ENCODE data around the gene TMEM273. TPM values are rescaled to one million over a fixed set of nuclear protein-coding genes. Genes with fewer than 3 reads are reported as not detected.

Gene TMEM273
- total RNA-seq, 4 donors from 2014 or later = 1.3 to 10.6 (median 6.8) TPM

DNA sequence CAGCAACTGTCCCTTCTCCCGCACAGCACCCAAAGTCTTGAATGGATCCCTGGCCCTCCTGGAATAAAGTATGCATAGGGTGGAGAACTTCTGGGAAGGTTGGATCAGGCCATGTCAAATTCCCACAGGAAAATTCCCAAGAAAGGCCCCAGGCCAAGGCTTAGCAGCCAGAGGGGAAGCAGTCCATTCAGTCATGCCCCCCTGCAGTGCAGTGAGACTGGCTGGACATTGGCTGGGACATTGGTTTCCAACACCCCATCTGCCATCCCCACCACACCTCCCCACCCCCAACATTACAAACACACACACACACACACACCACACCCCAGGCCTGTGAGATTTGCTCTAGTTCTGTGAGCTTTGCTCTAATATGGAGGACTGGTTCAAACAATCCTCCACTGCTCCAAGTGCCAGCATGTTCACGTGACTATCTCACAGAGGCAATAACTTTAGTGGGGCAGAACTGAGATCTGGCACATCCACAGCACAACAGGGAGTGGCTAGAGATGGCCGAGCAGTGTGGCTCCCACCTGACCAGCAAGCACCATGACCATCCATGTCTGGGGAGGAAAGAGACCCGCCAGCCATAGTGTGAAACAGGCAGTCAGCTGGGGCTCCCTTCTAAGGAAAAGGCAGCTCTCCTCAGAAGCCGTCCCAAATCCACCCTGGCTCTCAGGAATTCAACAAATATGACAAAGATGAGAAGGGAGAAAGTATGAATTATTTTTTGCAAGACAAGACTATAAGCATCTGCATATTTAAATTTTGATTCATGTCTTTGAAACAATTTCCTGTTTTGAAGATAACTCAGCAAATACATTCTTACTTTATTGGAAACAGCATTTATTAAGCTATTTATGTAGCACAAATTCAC, 47.6 kb downstream of the TMEM273 start:
- TF ChIP-seq EP300 (IDR thresholded peaks at IDR 0.05) = no peak
- TF ChIP-seq, protein P1, sequence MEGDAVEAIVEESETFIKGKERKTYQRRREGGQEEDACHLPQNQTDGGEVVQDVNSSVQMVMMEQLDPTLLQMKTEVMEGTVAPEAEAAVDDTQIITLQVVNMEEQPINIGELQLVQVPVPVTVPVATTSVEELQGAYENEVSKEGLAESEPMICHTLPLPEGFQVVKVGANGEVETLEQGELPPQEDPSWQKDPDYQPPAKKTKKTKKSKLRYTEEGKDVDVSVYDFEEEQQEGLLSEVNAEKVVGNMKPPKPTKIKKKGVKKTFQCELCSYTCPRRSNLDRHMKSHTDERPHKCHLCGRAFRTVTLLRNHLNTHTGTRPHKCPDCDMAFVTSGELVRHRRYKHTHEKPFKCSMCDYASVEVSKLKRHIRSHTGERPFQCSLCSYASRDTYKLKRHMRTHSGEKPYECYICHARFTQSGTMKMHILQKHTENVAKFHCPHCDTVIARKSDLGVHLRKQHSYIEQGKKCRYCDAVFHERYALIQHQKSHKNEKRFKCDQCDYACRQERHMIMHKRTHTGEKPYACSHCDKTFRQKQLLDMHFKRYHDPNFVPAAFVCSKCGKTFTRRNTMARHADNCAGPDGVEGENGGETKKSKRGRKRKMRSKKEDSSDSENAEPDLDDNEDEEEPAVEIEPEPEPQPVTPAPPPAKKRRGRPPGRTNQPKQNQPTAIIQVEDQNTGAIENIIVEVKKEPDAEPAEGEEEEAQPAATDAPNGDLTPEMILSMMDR (IDR thresholded peaks at IDR 0.05) = no peak
- no peak for TF ChIP-seq POLR2AphosphoS5 (IDR thresholded peaks at IDR 0.05)
- no peak for TF ChIP-seq POLR2A (IDR thresholded peaks at IDR 0.05)
- Histone ChIP-seq H3K36me3 (no peaks in the 10 kb centered on the region), H3K9me3 (no peaks in the 10 kb centered on the region), H3K27me3 (no peaks in the 10 kb centered on the region), H3K4me3 (no peak overlapping the region), H3K27ac (no peak overlapping the region), H3K4me1 (peaks cover 22% of the 10 kb centered on the region)
- WGBS = 78% methylated on average over 5 of the region's 5 CpGs
- no peak for DNase-seq (ENCODE audit: low spot score in 2 of 2)

DNA sequence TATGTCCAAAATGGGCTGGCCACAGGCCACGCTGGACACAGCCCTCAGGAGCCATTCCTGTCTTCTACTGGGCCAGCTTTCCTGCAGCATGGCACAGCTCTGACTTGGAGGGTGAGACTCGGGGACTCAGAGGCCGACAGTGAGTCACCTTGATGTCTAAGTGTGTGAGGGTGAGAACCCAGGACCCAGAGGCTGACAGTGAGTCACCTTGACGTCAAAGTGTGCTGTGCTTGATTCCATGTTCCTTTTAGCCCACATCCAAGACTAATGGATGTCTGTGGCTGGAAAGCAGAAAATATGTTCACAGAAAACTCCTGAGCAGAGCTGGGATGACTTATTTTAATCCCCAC, 48.4 kb downstream of the TMEM273 start:
- 71% methylated on average over 1 of the region's 4 CpGs for WGBS
- Histone ChIP-seq H3K27me3 (no peaks in the 10 kb centered on the region), H3K4me3 (no peak overlapping the region), H3K36me3 (no peaks in the 10 kb centered on the region), H3K9me3 (no peaks in the 10 kb centered on the region), H3K27ac (peak overlapping the region; percentile 39), H3K4me1 (peaks cover 25% of the 10 kb centered on the region)
- no peak for TF ChIP-seq EP300 (IDR thresholded peaks at IDR 0.05)
- no peak for TF ChIP-seq POLR2AphosphoS5 (IDR thresholded peaks at IDR 0.05)
- TF ChIP-seq, protein P1 (IDR thresholded peaks at IDR 0.05) = no peak
- no peak for TF ChIP-seq POLR2A (IDR thresholded peaks at IDR 0.05)
- DNase-seq (ENCODE audit: low spot score in 2 of 2) = no peak

DNA sequence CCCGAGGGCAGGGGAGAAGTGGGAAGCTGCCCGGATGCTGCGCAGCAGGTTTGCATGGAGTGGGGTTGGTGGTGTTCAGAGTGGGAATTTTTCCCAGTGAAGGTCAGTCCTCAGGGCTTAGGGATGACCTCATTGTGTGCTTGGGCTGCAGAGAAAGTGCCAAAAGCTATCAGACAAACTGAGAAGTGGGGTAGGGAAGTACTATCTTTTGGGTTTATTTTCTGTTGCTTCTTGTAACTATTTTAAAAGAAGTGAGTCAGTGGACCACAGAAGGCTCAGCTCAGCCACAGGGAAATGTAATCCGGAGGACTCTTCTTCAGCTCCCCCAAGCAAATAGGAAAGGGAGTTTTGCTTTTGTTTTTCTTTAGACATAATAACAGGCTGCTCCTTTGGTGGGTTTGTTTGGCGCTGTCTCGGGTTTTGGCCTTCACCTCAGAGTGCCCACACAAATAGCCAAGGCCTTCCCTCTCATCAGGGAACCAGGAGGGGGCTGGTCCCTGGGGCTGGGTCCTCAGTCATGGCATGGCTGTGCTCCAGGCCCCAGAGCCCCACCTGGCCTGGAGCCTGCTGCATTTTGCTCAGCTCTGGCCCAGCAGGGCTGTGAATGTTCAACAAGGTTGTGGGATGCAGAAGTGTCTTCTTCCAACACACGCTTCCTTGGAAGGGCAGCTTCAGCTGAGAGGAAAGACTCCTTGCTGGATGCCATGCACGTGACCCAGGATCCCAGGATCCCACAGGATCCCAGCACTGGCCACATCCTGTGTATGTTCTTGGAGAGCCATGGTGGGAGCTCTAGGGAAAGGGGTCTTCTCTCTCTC, 49.0 kb downstream of the TMEM273 start:
- Histone ChIP-seq H3K27me3 (no peaks in the 10 kb centered on the region), H3K36me3 (no peaks in the 10 kb centered on the region), H3K27ac (peak overlapping the region; percentile 39), H3K4me3 (no peak overlapping the region), H3K9me3 (no peaks in the 10 kb centered on the region), H3K4me1 (peaks cover 24% of the 10 kb centered on the region)
- TF ChIP-seq, protein P1 (IDR thresholded peaks at IDR 0.05) = no peak
- TF ChIP-seq POLR2A (IDR thresholded peaks at IDR 0.05) (no peak), POLR2AphosphoS5 (IDR thresholded peaks at IDR 0.05) (no peak), EP300 (IDR thresholded peaks at IDR 0.05) (no peak)
- WGBS = 46% methylated on average over 6 of the region's 8 CpGs
- no peak for DNase-seq (ENCODE audit: low spot score in 2 of 2)

DNA sequence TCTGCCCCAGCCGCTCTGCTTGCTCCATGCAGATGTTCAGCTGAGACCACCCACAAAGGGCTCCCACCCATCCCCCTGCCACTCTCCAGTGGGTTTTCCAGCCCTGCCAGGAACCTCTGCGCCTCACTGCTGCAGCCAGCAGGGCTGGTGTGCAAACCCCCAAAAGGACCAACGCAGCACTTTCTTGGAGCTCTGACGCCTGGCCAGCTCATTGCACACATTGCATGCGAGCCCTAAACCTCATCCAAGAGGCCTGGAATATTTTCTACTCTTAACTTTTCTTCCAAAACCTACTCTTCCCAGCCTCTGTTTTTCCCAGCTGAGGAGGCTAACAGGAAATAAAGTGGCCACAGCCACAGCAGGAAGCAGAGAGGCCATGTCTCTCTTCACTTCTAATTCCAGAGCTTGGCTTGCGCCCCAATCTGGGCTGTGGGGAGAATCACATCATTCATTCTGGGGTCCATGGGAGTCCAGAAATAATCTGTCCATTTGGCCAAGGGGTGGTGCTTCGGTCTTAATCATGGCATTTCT, 49.8 kb downstream of the TMEM273 start:
- 72% methylated on average over 7 of the region's 7 CpGs for WGBS
- peak overlapping the region; percentile 19 for H3K27ac ChIP-seq

More for the DNA sequence above, 49.8 kb downstream of the TMEM273 start:
- TF ChIP-seq, protein P1 (IDR thresholded peaks at IDR 0.05) = no peak
- TF ChIP-seq POLR2A (IDR thresholded peaks at IDR 0.05) (no peak), EP300 (IDR thresholded peaks at IDR 0.05) (no peak), POLR2AphosphoS5 (IDR thresholded peaks at IDR 0.05) (no peak)
- H3K27me3 ChIP-seq = no peaks in the 10 kb centered on the region
- H3K9me3 ChIP-seq = no peaks in the 10 kb centered on the region
- peaks cover 18% of the 10 kb centered on the region for H3K4me1 ChIP-seq
- DNase-seq (ENCODE audit: low spot score in 2 of 2) = no peak
- H3K36me3 ChIP-seq = no peaks in the 10 kb centered on the region
- H3K4me3 ChIP-seq = no peak overlapping the region

All from suprapubic skin (tissue), 4 donors.